ENCODE results near the gene MIER2. TPM values are rescaled to one million over a fixed set of nuclear protein-coding genes. Genes with fewer than 3 reads are reported as not detected.
"Not testable (repeated sequence)": the region's sequence is repeated elsewhere in the genome, so short reads cannot be mapped to it uniquely, and the experiment has no call there.

MIER2 gene
- total RNA-seq = 8.7 TPM
- polyA plus RNA-seq = 24.9 TPM
- long read RNA-seq, donor 1 = 0 reads
- long read RNA-seq, donor 2, full-length matches to known transcripts = 2 of 11 reads
- long read RNA-seq, donor 2, partial matches to known transcripts = 9 of 11 reads
- long read RNA-seq, donor 2, other reads (novel, unspliced or antisense) = 0 of 11 reads
- long read RNA-seq, donor 3 = 0 reads
- long read RNA-seq, donor 4, full-length matches to known transcripts = 1 of 1 reads
- long read RNA-seq, donor 4, partial matches to known transcripts = 0 of 1 reads
- long read RNA-seq, donor 4, other reads (novel, unspliced or antisense) = 0 of 1 reads
- long read RNA-seq, donor 5 = 0 reads
- long read RNA-seq, donor 6, full-length matches to known transcripts = 1 of 1 reads
- long read RNA-seq, donor 6, partial matches to known transcripts = 0 of 1 reads
- long read RNA-seq, donor 6, other reads (novel, unspliced or antisense) = 0 of 1 reads
- long read RNA-seq, donor 7 = 0 reads
- long read RNA-seq, donor 8 = 0 reads
- long read RNA-seq, donor 9 = 0 reads
- long read RNA-seq, donor 10, full-length matches to known transcripts = 1 of 1 reads
- long read RNA-seq, donor 10, partial matches to known transcripts = 0 of 1 reads
- long read RNA-seq, donor 10, other reads (novel, unspliced or antisense) = 0 of 1 reads

- H3K4me1 ChIP-seq (ENCODE audit: control insufficient read depth in 2 of 2, insufficient read depth in 2 of 2, low read length in 2 of 2) = peaks cover 14 to 21% of the 10 kb centered on the region in 2 donors
- H3K27ac ChIP-seq (ENCODE audit: low read depth in 1 of 2, low read length in 1 of 2) = no peak within 1 kb of the TSS
- peak; percentile 24 to 86 (median 64) for DNase-seq (ENCODE audit: low read depth in 6 of 9, low spot score in 9 of 9)
Measured at GRCh38 chr19:344625-345319, at the start of gene MIER2. Gene MIER2 (minus strand): TSS chr19:344796. CDS start chr19:344782, 14 bp downstream.

GRCh38 chr19:393560-393959 lies 49.0 kb upstream of the MIER2 start:
- not testable (repeated sequence) for H3K27me3 ChIP-seq (ENCODE audit: control insufficient read depth in 2 of 2, insufficient read depth in 1 of 2, low read length in 1 of 2); H3K4me3 ChIP-seq (ENCODE audit: low read length in 2 of 2); H3K36me3 ChIP-seq (ENCODE audit: control insufficient read depth in 2 of 2, insufficient read depth in 2 of 2, low read length in 1 of 2); H3K4me1 ChIP-seq (ENCODE audit: control insufficient read depth in 2 of 2, insufficient read depth in 2 of 2, low read length in 2 of 2); H3K27ac ChIP-seq (ENCODE audit: low read depth in 1 of 2, low read length in 1 of 2); DNase-seq (ENCODE audit: low read depth in 6 of 9, low spot score in 9 of 9)
- H3K9me3 ChIP-seq (ENCODE audit: control insufficient read depth in 2 of 2, insufficient read depth in 1 of 2, low read length in 1 of 2) = peaks cover 0 to 32% of the 10 kb centered on the region in 2 donors

More at GRCh38 chr19:344625-345319, at the start of gene MIER2:
- no peaks in the 10 kb centered on the region for H3K9me3 ChIP-seq (ENCODE audit: control insufficient read depth in 2 of 2, insufficient read depth in 1 of 2, low read length in 1 of 2)
- H3K36me3 ChIP-seq (ENCODE audit: control insufficient read depth in 2 of 2, insufficient read depth in 2 of 2, low read length in 1 of 2) = peaks cover 0 to 3% of the 10 kb centered on the region in 2 donors
- peaks cover 4 to 13% of the 10 kb centered on the region in 2 donors for H3K27me3 ChIP-seq (ENCODE audit: control insufficient read depth in 2 of 2, insufficient read depth in 1 of 2, low read length in 1 of 2)
- H3K4me3 ChIP-seq (ENCODE audit: low read length in 2 of 2) = peak within 1 kb of the TSS; percentile 45 to 97
- WGBS = 9% methylated on average over 77 of the region's 77 CpGs

- no peak for DNase-seq (ENCODE audit: low read depth in 6 of 9, low spot score in 9 of 9)
- WGBS = 59% methylated on average over 17 of the region's 17 CpGs
- Histone ChIP-seq H3K4me3 (ENCODE audit: low read length in 2 of 2) (no peak overlapping the region), H3K27me3 (ENCODE audit: control insufficient read depth in 2 of 2, insufficient read depth in 1 of 2, low read length in 1 of 2) (peaks cover 0 to 11% of the 10 kb centered on the region in 2 donors), H3K27ac (ENCODE audit: low read depth in 1 of 2, low read length in 1 of 2) (no peak overlapping the region), H3K36me3 (ENCODE audit: control insufficient read depth in 2 of 2, insufficient read depth in 2 of 2, low read length in 1 of 2) (no peaks in the 10 kb centered on the region), H3K4me1 (ENCODE audit: control insufficient read depth in 2 of 2, insufficient read depth in 2 of 2, low read length in 2 of 2) (no peaks in the 10 kb centered on the region), H3K9me3 (ENCODE audit: control insufficient read depth in 2 of 2, insufficient read depth in 1 of 2, low read length in 1 of 2) (peaks cover 0 to 23% of the 10 kb centered on the region in 2 donors)
Measured at GRCh38 chr19:392375-392970, 47.9 kb upstream of the MIER2 start.

- Histone ChIP-seq H3K9me3 (ENCODE audit: control insufficient read depth in 2 of 2, insufficient read depth in 1 of 2, low read length in 1 of 2) (peaks cover 0 to 18% of the 10 kb centered on the region in 2 donors), H3K27ac (ENCODE audit: low read depth in 1 of 2, low read length in 1 of 2) (no peak overlapping the region), H3K4me1 (ENCODE audit: control insufficient read depth in 2 of 2, insufficient read depth in 2 of 2, low read length in 2 of 2) (no peaks in the 10 kb centered on the region), H3K27me3 (ENCODE audit: control insufficient read depth in 2 of 2, insufficient read depth in 1 of 2, low read length in 1 of 2) (peaks cover 0 to 11% of the 10 kb centered on the region in 2 donors), H3K36me3 (ENCODE audit: control insufficient read depth in 2 of 2, insufficient read depth in 2 of 2, low read length in 1 of 2) (no peaks in the 10 kb centered on the region), H3K4me3 (ENCODE audit: low read length in 2 of 2) (no peak overlapping the region)
- no peak for DNase-seq (ENCODE audit: low read depth in 6 of 9, low spot score in 9 of 9)
- WGBS = 93% methylated on average over 30 of the region's 30 CpGs
Measured at GRCh38 chr19:391726-392374, 47.3 kb upstream of the MIER2 start.

- Histone ChIP-seq H3K27me3 (ENCODE audit: control insufficient read depth in 2 of 2, insufficient read depth in 1 of 2, low read length in 1 of 2) (peaks cover 0 to 11% of the 10 kb centered on the region in 2 donors), H3K27ac (ENCODE audit: low read depth in 1 of 2, low read length in 1 of 2) (no peak overlapping the region), H3K4me1 (ENCODE audit: control insufficient read depth in 2 of 2, insufficient read depth in 2 of 2, low read length in 2 of 2) (no peaks in the 10 kb centered on the region), H3K36me3 (ENCODE audit: control insufficient read depth in 2 of 2, insufficient read depth in 2 of 2, low read length in 1 of 2) (no peaks in the 10 kb centered on the region), H3K9me3 (ENCODE audit: control insufficient read depth in 2 of 2, insufficient read depth in 1 of 2, low read length in 1 of 2) (peaks cover 0 to 14% of the 10 kb centered on the region in 2 donors), H3K4me3 (ENCODE audit: low read length in 2 of 2) (no peak overlapping the region)
- no peak for DNase-seq (ENCODE audit: low read depth in 6 of 9, low spot score in 9 of 9)
- 80% methylated on average over 2 of the region's 2 CpGs for WGBS
Measured at GRCh38 chr19:391207-391557, 46.6 kb upstream of the MIER2 start.

GRCh38 chr19:390386-391206 lies 46.0 kb upstream of the MIER2 start:
- no peak for DNase-seq (ENCODE audit: low read depth in 6 of 9, low spot score in 9 of 9)
- 90% methylated on average over 30 of the region's 30 CpGs for WGBS
- Histone ChIP-seq H3K27ac (ENCODE audit: low read depth in 1 of 2, low read length in 1 of 2) (no peak overlapping the region), H3K36me3 (ENCODE audit: control insufficient read depth in 2 of 2, insufficient read depth in 2 of 2, low read length in 1 of 2) (no peaks in the 10 kb centered on the region), H3K4me3 (ENCODE audit: low read length in 2 of 2) (no peak overlapping the region), H3K27me3 (ENCODE audit: control insufficient read depth in 2 of 2, insufficient read depth in 1 of 2, low read length in 1 of 2) (peaks cover 0 to 11% of the 10 kb centered on the region in 2 donors), H3K4me1 (ENCODE audit: control insufficient read depth in 2 of 2, insufficient read depth in 2 of 2, low read length in 2 of 2) (no peaks in the 10 kb centered on the region), H3K9me3 (ENCODE audit: control insufficient read depth in 2 of 2, insufficient read depth in 1 of 2, low read length in 1 of 2) (peaks cover 0 to 14% of the 10 kb centered on the region in 2 donors)

GRCh38 chr19:389935-390289 lies 45.3 kb upstream of the MIER2 start:
- DNase-seq (ENCODE audit: low read depth in 6 of 9, low spot score in 9 of 9) = no peak
- H3K27me3 ChIP-seq (ENCODE audit: control insufficient read depth in 2 of 2, insufficient read depth in 1 of 2, low read length in 1 of 2) = peaks cover 0 to 11% of the 10 kb centered on the region in 2 donors
- H3K9me3 ChIP-seq (ENCODE audit: control insufficient read depth in 2 of 2, insufficient read depth in 1 of 2, low read length in 1 of 2) = peaks cover 0 to 14% of the 10 kb centered on the region in 2 donors
- no peaks in the 10 kb centered on the region for H3K4me1 ChIP-seq (ENCODE audit: control insufficient read depth in 2 of 2, insufficient read depth in 2 of 2, low read length in 2 of 2)
- H3K4me3 ChIP-seq (ENCODE audit: low read length in 2 of 2) = no peak overlapping the region
- H3K36me3 ChIP-seq (ENCODE audit: control insufficient read depth in 2 of 2, insufficient read depth in 2 of 2, low read length in 1 of 2) = no peaks in the 10 kb centered on the region
- H3K27ac ChIP-seq (ENCODE audit: low read depth in 1 of 2, low read length in 1 of 2) = no peak overlapping the region
- 86% methylated on average over 12 of the region's 12 CpGs for WGBS

- Histone ChIP-seq H3K4me3 (ENCODE audit: low read length in 2 of 2) (no peak overlapping the region), H3K36me3 (ENCODE audit: control insufficient read depth in 2 of 2, insufficient read depth in 2 of 2, low read length in 1 of 2) (no peaks in the 10 kb centered on the region), H3K27me3 (ENCODE audit: control insufficient read depth in 2 of 2, insufficient read depth in 1 of 2, low read length in 1 of 2) (peaks cover 2 to 16% of the 10 kb centered on the region in 2 donors), H3K4me1 (ENCODE audit: control insufficient read depth in 2 of 2, insufficient read depth in 2 of 2, low read length in 2 of 2) (no peaks in the 10 kb centered on the region), H3K9me3 (ENCODE audit: control insufficient read depth in 2 of 2, insufficient read depth in 1 of 2, low read length in 1 of 2) (peaks cover 0 to 14% of the 10 kb centered on the region in 2 donors), H3K27ac (ENCODE audit: low read depth in 1 of 2, low read length in 1 of 2) (no peak overlapping the region)
- no peak for DNase-seq (ENCODE audit: low read depth in 6 of 9, low spot score in 9 of 9)
- WGBS = 64% methylated on average over 21 of the region's 21 CpGs
Measured at GRCh38 chr19:389255-389934, 44.8 kb upstream of the MIER2 start.
